Endodermal cell (in vitro differentiated cells): Measurements from ENCODE around the gene RNLS. TPM values are rescaled to one million over a fixed set of nuclear protein-coding genes. Genes with fewer than 3 reads are reported as not detected.
A peak's percentile ranks its signal among the peaks of the same experiment; 100 is the strongest.

Source experiments
- DNase-seq: peaks from one replicate; pipeline ENCODE4 v3.0.0-alpha.2; 2017
- H3K27ac ChIP-seq: 2 replicates; pipeline ENCODE4 v1.5.1; 2013; ENCODE audit warnings: mild to moderate bottlenecking, low read depth, low read length, moderate library complexity
- H3K27me3 ChIP-seq: 2 replicates; pipeline ENCODE4 v1.6.1; 2013; ENCODE audit warnings: mild to moderate bottlenecking, low read length, moderate library complexity; ENCODE audit not compliant: insufficient read depth, control insufficient read depth, poor library complexity, severe bottlenecking
- H3K36me3 ChIP-seq: 2 replicates; pipeline ENCODE4 v1.7.0; 2013; ENCODE audit warnings: mild to moderate bottlenecking, low read length, moderate library complexity; ENCODE audit not compliant: control insufficient read depth, insufficient read depth
- H3K4me1 ChIP-seq: one replicate; pipeline ENCODE4 v1.7.0; 2013; ENCODE audit warnings: low read length; ENCODE audit not compliant: control insufficient read depth, insufficient read depth
- H3K4me3 ChIP-seq: 2 replicates; pipeline ENCODE4 v1.5.1; 2013; ENCODE audit warnings: mild to moderate bottlenecking, low read length, moderate library complexity
- H3K9ac ChIP-seq: 2 replicates; pipeline ENCODE4 v1.6.1; 2013; ENCODE audit warnings: mild to moderate bottlenecking, low read length, moderate library complexity; ENCODE audit not compliant: poor library complexity, severe bottlenecking; ENCODE audit errors: extremely low read depth
- H3K9me3 ChIP-seq: 2 replicates; pipeline ENCODE4 v1.6.1; 2013; ENCODE audit warnings: mild to moderate bottlenecking, low read length, moderate library complexity; ENCODE audit not compliant: control insufficient read depth
- H3K27ac Mint-ChIP-seq: 2 replicates; pipeline ENCODE4 v1.8.0; 2020; ENCODE audit warnings: mixed read lengths
- H3K27me3 Mint-ChIP-seq: 2 replicates; pipeline ENCODE4 v1.8.0; 2021; ENCODE audit warnings: mild to moderate bottlenecking, mixed read lengths; ENCODE audit not compliant: insufficient read depth
- H3K36me3 Mint-ChIP-seq: 2 replicates; pipeline ENCODE4 v1.8.0; 2020; ENCODE audit warnings: low read depth, mixed read lengths
- H3K4me1 Mint-ChIP-seq: 2 replicates; pipeline ENCODE4 v1.8.0; 2020; ENCODE audit warnings: mixed read lengths
- H3K4me3 Mint-ChIP-seq: 2 replicates; pipeline ENCODE4 v1.8.0; 2020; ENCODE audit warnings: mild to moderate bottlenecking, moderate library complexity, mixed read lengths
- H3K9me3 Mint-ChIP-seq: 2 replicates; pipeline ENCODE4 v1.8.0; 2020; ENCODE audit warnings: mild to moderate bottlenecking, mixed read lengths
- CTCF ChIP-seq: fragments of 200-600 bp; sonication (generic); conservative IDR thresholded peaks from 2 replicates; pipeline ENCODE4 v1.5.0; 2021; ENCODE audit warnings: antibody characterized with exemption, mild to moderate bottlenecking
- WGBS, 2 experiments: methylation state at CpG; one replicate each; pipeline versions ENCODE4 v1.1.5 to v1.1.7; 2013; ENCODE audit warnings: missing lambda C conversion rate in 2 of 2, mixed read lengths in 1 of 2; ENCODE audit not compliant: insufficient coverage in 1 of 2, insufficient read length in 1 of 2; 5-methylcytosine and 5-hydroxymethylcytosine counted together
- total RNA-seq, 2 donors: library from RNA; stranded (reverse); fragmentation: NEBNext Ultra II Directional in 1 of 2; extraction: Animal tissue kit (Norgen Biotek cat#: 25700) in 1 of 2; gene quantifications; 2 replicates in 1 of 2; 3 replicates in 1 of 2; pipeline ENCODE4 v1.2.1, GENCODE V29; 2021

The RNLS gene
- total RNA-seq, 2 donors from 2014 or later = 10.1 to 12.3 TPM

DNA sequence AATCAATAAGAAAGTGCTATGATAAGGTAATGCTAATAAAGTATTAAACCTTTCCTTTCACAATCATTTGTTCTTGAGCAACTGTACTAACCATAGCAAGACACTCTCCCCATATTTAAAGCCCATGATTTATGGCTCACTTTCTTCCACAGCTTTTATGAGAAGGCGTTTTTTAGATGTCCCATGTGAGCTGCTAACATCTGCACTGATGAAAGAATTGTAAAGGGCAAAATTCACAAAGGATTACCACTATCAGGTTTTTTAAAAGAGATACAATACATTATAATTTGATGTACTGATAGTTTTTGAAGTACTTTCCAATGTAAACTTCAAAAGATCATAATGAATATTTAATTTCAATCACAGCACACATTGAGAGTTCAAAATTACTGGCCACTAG lies 75.7 kb downstream of the RNLS start:
- Histone ChIP-seq H3K36me3 (no peaks in the 10 kb centered on the region), H3K4me1 (peaks cover 12% of the 10 kb centered on the region), H3K9me3 (no peaks in the 10 kb centered on the region), H3K4me3 (no peak overlapping the region), H3K27me3 (no peaks in the 10 kb centered on the region), H3K27ac (no peak overlapping the region), H3K9ac (no peak overlapping the region)
- DNase-seq = no peak
- Mint-ChIP-seq H3K27ac (no peak overlapping the region), H3K36me3 (no peaks in the 10 kb centered on the region), H3K4me3 (no peak overlapping the region), H3K9me3 (no peaks in the 10 kb centered on the region), H3K27me3 (no peaks in the 10 kb centered on the region), H3K4me1 (peaks cover 23% of the 10 kb centered on the region)
- WGBS, 2 experiments = 88% methylated on average over 1 of the region's 1 CpG; no CpG with 5 or more reads in 1 of the 2 experiments
- TF ChIP-seq CTCF = no peak

DNA sequence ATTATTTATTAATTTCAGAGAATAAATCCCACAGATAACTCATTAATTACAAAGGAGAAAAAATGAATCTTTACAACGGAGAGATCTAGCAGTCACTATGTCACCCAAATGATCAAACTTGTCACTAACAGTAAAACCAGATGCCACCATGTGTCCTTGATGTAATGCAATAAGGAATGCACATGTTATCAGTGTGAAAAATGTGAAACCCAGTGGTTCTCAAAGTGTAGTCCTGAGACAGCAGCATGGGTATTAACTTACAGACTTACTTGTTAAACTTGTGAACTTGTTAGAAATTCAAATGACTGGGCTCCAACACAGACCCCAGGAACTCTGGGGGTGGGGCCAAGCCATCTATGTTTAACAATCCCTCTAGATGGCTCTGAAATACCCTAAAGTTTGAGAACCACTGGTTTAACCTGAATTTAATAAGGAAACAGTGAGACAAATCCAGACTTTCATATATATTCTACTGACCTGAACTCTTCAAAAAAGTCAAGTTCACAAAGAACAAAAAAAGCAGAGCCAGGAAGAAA lies 77.4 kb downstream of the RNLS start:
- TF ChIP-seq CTCF = no peak
- 36 to 60% methylated on average over 1 of the region's 1 CpG for WGBS, 2 experiments
- peaks cover 2% of the 10 kb centered on the region for H3K9me3 Mint-ChIP-seq
- H3K27me3 Mint-ChIP-seq = no peaks in the 10 kb centered on the region
- Histone ChIP-seq H3K9ac (no peak overlapping the region), H3K27ac (no peak overlapping the region), H3K27me3 (no peaks in the 10 kb centered on the region), H3K4me1 (peaks cover 10% of the 10 kb centered on the region), H3K4me3 (no peak overlapping the region), H3K36me3 (no peaks in the 10 kb centered on the region), H3K9me3 (no peaks in the 10 kb centered on the region)
- H3K4me3 Mint-ChIP-seq = no peak overlapping the region
- no peak overlapping the region for H3K27ac Mint-ChIP-seq
- peaks cover 17% of the 10 kb centered on the region for H3K4me1 Mint-ChIP-seq
- DNase-seq = peak; percentile 80
- H3K36me3 Mint-ChIP-seq = no peaks in the 10 kb centered on the region

GRCh38 chr10:88505265-88505664 lies 77.9 kb downstream of the RNLS start:
- Mint-ChIP-seq H3K36me3 (no peaks in the 10 kb centered on the region), H3K4me1 (peaks cover 17% of the 10 kb centered on the region), H3K9me3 (peaks cover 2% of the 10 kb centered on the region), H3K27me3 (no peaks in the 10 kb centered on the region), H3K27ac (no peak overlapping the region), H3K4me3 (no peak overlapping the region)
- H3K27ac ChIP-seq = no peak overlapping the region
- DNase-seq = no peak
- 63 to 80% methylated on average over 1 of the region's 1 CpG for WGBS, 2 experiments
- H3K27me3 ChIP-seq = no peaks in the 10 kb centered on the region
- H3K9me3 ChIP-seq = no peaks in the 10 kb centered on the region
- H3K9ac ChIP-seq = no peak overlapping the region
- peaks cover 10% of the 10 kb centered on the region for H3K4me1 ChIP-seq
- H3K4me3 ChIP-seq = no peak overlapping the region
- TF ChIP-seq CTCF = no peak
- H3K36me3 ChIP-seq = no peaks in the 10 kb centered on the region
